HepG2 (cell line): ENCODE measurements around the gene LRTM2. TPM values are rescaled to one million over a fixed set of nuclear protein-coding genes. Genes with fewer than 3 reads are reported as not detected.

Experiments used
- ATAC-seq: fragments of 200-7000 bp; cut with Tn5 transposase; 3 replicates; pipeline ENCODE4 v1.9.1; 2020; ENCODE audit warnings: mild to moderate bottlenecking, moderate library complexity
- BruUV-seq: library from RNA; stranded (reverse); fragments of 400-500 nt; replicated peaks from 2 replicates; lab custom pipeline; 2021; lab: Mats Ljungman, UMichigan
- CTCF ChIA-PET: fragments of 300-600 bp; formaldehyde crosslinking; extraction: SDS; loops from one replicate; lab custom pipeline; 2021; ENCODE audit warnings: low total read pairs, inconsistent platforms, low intra/inter-chr PET ratio; lab: Yijun Ruan, JAX
- POLR2A ChIA-PET: fragments of 350-600 bp; sonication (Branson Sonifier 250); formaldehyde crosslinking; loops from one replicate; lab custom pipeline; 2020; ENCODE audit warnings: antibody characterized with exemption, inconsistent platforms; lab: Yijun Ruan, JAX
- DNase-seq: peaks from one replicate; pipeline ENCODE4 v3.0.0-alpha.2; 2015; ENCODE audit warnings: low spot score
- FAIRE-seq: peaks from 3 replicates; lab custom pipeline; 2011; peaks lifted over from hg19 to GRCh38; lab: Jason Lieb, UNC
- H2AFZ ChIP-seq: one replicate; pipeline ENCODE4 v1.6.1; 2011; ENCODE audit warnings: low read length, inconsistent platforms
- H3K27ac ChIP-seq: fragments of 300-600 bp; 3 replicates; pipeline ENCODE4 v1.8.0; 2011; ENCODE audit warnings: mixed run types, mild to moderate bottlenecking, mixed read lengths, low read length, inconsistent platforms; ENCODE audit not compliant: insufficient read depth; ENCODE audit errors: extremely low read length
- H3K27me3 ChIP-seq, 2 experiments: fragments of 200-600 bp in 1 of 2; 2 replicates in 1 of 2; 3 replicates in 1 of 2; pipeline versions ENCODE4 v1.6.0 to v1.8.0; 2011; ENCODE audit warnings: low read length in 2 of 2, mild to moderate bottlenecking in 2 of 2, moderate library complexity in 2 of 2, inconsistent platforms in 1 of 2; ENCODE audit not compliant: insufficient read depth in 2 of 2, control insufficient read depth in 1 of 2
- H3K36me3 ChIP-seq, 2 experiments: fragments of 200-600 bp in 1 of 2; replicated peaks in 1 of 2; 2 replicates in 1 of 2; 3 replicates in 1 of 2; pipeline versions ENCODE4 v1.5.1 to v1.8.0; 2011; ENCODE audit warnings: low read length in 2 of 2, inconsistent platforms in 1 of 2; ENCODE audit not compliant: insufficient read depth in 2 of 2, control insufficient read depth in 1 of 2
- H3K4me1 ChIP-seq: 2 replicates; pipeline ENCODE4 v1.5.1; 2012; ENCODE audit warnings: low read length, inconsistent platforms; ENCODE audit not compliant: insufficient read depth
- H3K4me2 ChIP-seq: 2 replicates; pipeline ENCODE4 v1.6.0; 2011; ENCODE audit warnings: low read depth, low read length, inconsistent platforms
- H3K4me3 ChIP-seq, 3 experiments: fragments of 200-600 bp in 1 of 3; sonication (generic), shearing (Covaris generic) in 1 of 3; replicated peaks in 1 of 3; 2 replicates each; pipeline ENCODE4 v1.5.1; 2011 to 2016; ENCODE audit warnings: low read length in 3 of 3, inconsistent platforms in 2 of 3, low read depth in 2 of 3, mild to moderate bottlenecking in 2 of 3, control low read depth in 1 of 3, mixed read lengths in 1 of 3; ENCODE audit not compliant: insufficient read depth in 1 of 3
- H3K79me2 ChIP-seq: one replicate; pipeline ENCODE4 v1.6.1; 2011; ENCODE audit warnings: low read length, inconsistent platforms; ENCODE audit not compliant: insufficient read depth
- H3K9ac ChIP-seq: 2 replicates; pipeline ENCODE4 v1.6.0; 2011; ENCODE audit warnings: mild to moderate bottlenecking, low read depth, low read length, inconsistent platforms; ENCODE audit not compliant: insufficient read depth
- H3K9me3 ChIP-seq: 2 replicates; pipeline ENCODE4 v1.5.1; 2012; ENCODE audit warnings: mild to moderate bottlenecking, low read length
- H4K20me1 ChIP-seq: 2 replicates; pipeline ENCODE4 v1.6.0; 2011; ENCODE audit warnings: inconsistent platforms, mild to moderate bottlenecking, low read length, moderate library complexity; ENCODE audit not compliant: insufficient read depth
- ATF1 ChIP-seq: IDR thresholded peaks from 2 replicates; pipeline ENCODE4 v1.6.1; 2016; ENCODE audit warnings: mild to moderate bottlenecking, control low read depth
- HNRNPLL ChIP-seq: fragments of 200-400 bp; formaldehyde crosslinking; IDR thresholded peaks from 2 replicates; pipeline ENCODE4 v1.6.1; 2017; ENCODE audit warnings: mild to moderate bottlenecking, low read depth, low read length; ENCODE audit not compliant: poor library complexity, severe bottlenecking
- KAT7 ChIP-seq: IDR thresholded peaks from 2 replicates; pipeline ENCODE4 v1.6.1; 2018; ENCODE audit warnings: borderline replicate concordance, missing compliant biosample characterization
- KDM5A ChIP-seq: fragments of 200-600 bp; sonication (generic); IDR thresholded peaks from 2 replicates; pipeline ENCODE4 v1.7.0; 2018; ENCODE audit warnings: antibody characterized with exemption, mild to moderate bottlenecking, low read length, borderline replicate concordance
- NCOR1 ChIP-seq: fragments of 200-600 bp; sonication (generic); IDR thresholded peaks from 2 replicates; pipeline ENCODE4 v1.7.0; 2017; ENCODE audit warnings: antibody characterized with exemption, low read length, borderline replicate concordance
- PHB2 ChIP-seq: fragments of 450-650 bp; IDR thresholded peaks from 2 replicates; pipeline ENCODE4 v1.6.1; 2018; ENCODE audit not compliant: partially characterized antibody
- REST ChIP-seq, 2 experiments: IDR thresholded peaks; 2 replicates each; pipeline ENCODE4 v1.6.1; 2011 to 2012; ENCODE audit warnings: low read length in 2 of 2, borderline replicate concordance in 1 of 2, low read depth in 1 of 2, mild to moderate bottlenecking in 1 of 2, moderate library complexity in 1 of 2
- RNF2 ChIP-seq: fragments of 450-650 bp; conservative IDR thresholded peaks from 2 replicates; pipeline ENCODE4 v1.6.1; 2016; ENCODE audit warnings: low read depth
- SIN3A ChIP-seq: IDR thresholded peaks from 2 replicates; pipeline ENCODE4 v1.6.1; 2011; ENCODE audit warnings: low read depth, mild to moderate bottlenecking, control low read depth, low read length, borderline replicate concordance
- ZBTB2 ChIP-seq: sonication (generic); formaldehyde crosslinking; IDR thresholded peaks from 2 replicates; pipeline ENCODE4 v1.8.0; 2022; ENCODE audit warnings: low read depth, missing genetic modification reagents
- ZFP36L1 ChIP-seq: sonication (generic); formaldehyde crosslinking; IDR thresholded peaks from 2 replicates; pipeline ENCODE4 v1.8.0; 2022; ENCODE audit warnings: mild to moderate bottlenecking, missing genetic modification reagents, moderate library complexity
- ZNF235 ChIP-seq: sonication (generic); formaldehyde crosslinking; IDR thresholded peaks from 2 replicates; pipeline ENCODE4 v1.8.1; 2023; ENCODE audit warnings: mild to moderate bottlenecking, missing genetic modification reagents, borderline replicate concordance
- ZNF292 ChIP-seq: sonication (generic); formaldehyde crosslinking; IDR thresholded peaks from 2 replicates; pipeline ENCODE4 v1.8.1; 2022; ENCODE audit warnings: mild to moderate bottlenecking, low read depth, missing genetic modification reagents, borderline replicate concordance
- WGBS: methylation state at CpG from one replicate; pipeline ENCODE4 v1.1.6; 2017; ENCODE audit warnings: low lambda C conversion rate; 5-methylcytosine and 5-hydroxymethylcytosine counted together
- in situ Hi-C: cut with HindIII; loops from 2 replicates; pipeline ENCODE4 v1.10.0; 2017; ENCODE audit warnings: low pct_unique_long_range_greater_than_20kb; ENCODE audit not compliant: extremely low pct_ligation_motif_present
- intact Hi-C: fragments of 100-400 bp; cut with micrococcal nuclease; formaldehyde crosslinking; loops from one replicate; pipeline ENCODE4 v1.10.0; 2022; ENCODE audit not compliant: unreplicated experiment
- polyA plus RNA-seq, 8 experiments: library from polyadenylated mRNA; depleted of rRNA in 3 of 8; stranded (reverse) in 7 of 8; unstranded in 1 of 8; fragments of >200 nt; fragmentation: Illumina TruSeq in 4 of 8; extraction: Trizol in 4 of 8; gene quantifications; 2 replicates each; pipeline versions ENCODE4 v1.2.1 to v1.2.3, GENCODE V29; 2011 to 2016; ENCODE audit warnings: low read depth in 4 of 8, missing spikeins in 1 of 8, mixed read lengths in 1 of 8; ENCODE audit not compliant: insufficient read depth in 1 of 8
- total RNA-seq, 5 experiments: library from RNA; depleted of rRNA; stranded (reverse); fragments of >200 nt; fragmentation: Illumina TruSeq; extraction: Trizol; gene quantifications; 2 replicates each; pipeline ENCODE4 v1.2.3, GENCODE V29; 2016; ENCODE audit warnings: low read depth in 1 of 5
- TF ChIP-seq, protein P1 (sequence below): sonication (generic); formaldehyde crosslinking; IDR thresholded peaks from 2 replicates; pipeline ENCODE4 v1.4.0; 2020; ENCODE audit warnings: mild to moderate bottlenecking, missing genetic modification reagents
- TF ChIP-seq, protein P2 (sequence below): sonication (generic); formaldehyde crosslinking; conservative IDR thresholded peaks from 2 replicates; pipeline ENCODE4 v1.5.0; 2020; ENCODE audit warnings: missing genetic modification reagents

LRTM2 gene
- total and polyA plus RNA-seq, 2 of the 13 experiments (the other 11 are each of a cell fraction or from before 2014, with no cell fraction given): 0.09 TPM; not detected in 1

DNA sequence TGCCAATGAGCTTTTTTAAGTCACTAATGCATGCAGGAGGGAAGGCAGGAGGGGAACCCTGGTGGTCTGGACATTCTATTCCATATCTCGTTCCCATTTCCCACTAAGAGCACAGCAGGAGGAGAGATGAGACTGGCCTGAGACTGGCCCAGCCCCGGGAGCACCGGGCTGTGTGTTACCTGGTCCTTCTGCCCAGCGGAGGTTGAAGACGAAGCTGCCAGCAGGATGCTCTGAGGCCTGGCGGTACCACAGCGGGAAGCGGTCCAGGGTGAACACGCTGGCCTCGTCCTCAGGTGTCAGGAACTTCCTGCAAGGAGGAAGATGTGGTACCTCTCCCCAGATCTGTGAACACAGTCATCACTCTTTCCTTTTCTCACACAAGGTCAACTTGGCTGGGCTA is 23.9 kb downstream of the LRTM2 start (continued):
- TF ChIP-seq HNRNPLL (no peak), RNF2 (no peak), ATF1 (CRISPR knock-in tag) (no peak), PHB2 (no peak)
- TF ChIP-seq, protein P1, sequence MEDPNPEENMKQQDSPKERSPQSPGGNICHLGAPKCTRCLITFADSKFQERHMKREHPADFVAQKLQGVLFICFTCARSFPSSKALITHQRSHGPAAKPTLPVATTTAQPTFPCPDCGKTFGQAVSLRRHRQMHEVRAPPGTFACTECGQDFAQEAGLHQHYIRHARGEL (CRISPR knock-in tag): no peak
- TF ChIP-seq, all 625 proteins: peak for 0

- in situ Hi-C loops: no loop called here
- CTCF ChIA-PET: no interaction called here
- TF ChIP-seq KDM5A (no peak), ZNF235 (no peak), ZBTB2 (CRISPR knock-in tag) (no peak), SIN3A (no peak), NCOR1 (no peak), ZFP36L1 (no peak), ZNF292 (no peak), REST (IDR thresholded peaks at IDR 0.05; ENCODE audit: borderline replicate concordance in 1 of 2, low read depth in 1 of 2, low read length in 2 of 2) (no peak), KAT7 (CRISPR knock-in tag) (no peak)
- TF ChIP-seq, protein P2, sequence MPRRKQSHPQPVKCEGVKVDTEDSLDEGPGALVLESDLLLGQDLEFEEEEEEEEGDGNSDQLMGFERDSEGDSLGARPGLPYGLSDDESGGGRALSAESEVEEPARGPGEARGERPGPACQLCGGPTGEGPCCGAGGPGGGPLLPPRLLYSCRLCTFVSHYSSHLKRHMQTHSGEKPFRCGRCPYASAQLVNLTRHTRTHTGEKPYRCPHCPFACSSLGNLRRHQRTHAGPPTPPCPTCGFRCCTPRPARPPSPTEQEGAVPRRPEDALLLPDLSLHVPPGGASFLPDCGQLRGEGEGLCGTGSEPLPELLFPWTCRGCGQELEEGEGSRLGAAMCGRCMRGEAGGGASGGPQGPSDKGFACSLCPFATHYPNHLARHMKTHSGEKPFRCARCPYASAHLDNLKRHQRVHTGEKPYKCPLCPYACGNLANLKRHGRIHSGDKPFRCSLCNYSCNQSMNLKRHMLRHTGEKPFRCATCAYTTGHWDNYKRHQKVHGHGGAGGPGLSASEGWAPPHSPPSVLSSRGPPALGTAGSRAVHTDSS: no peak
These were observed 24.5 kb downstream of the LRTM2 start for GRCh38 chr12:1844661-1845409.

More at GRCh38 chr12:1844661-1845409, 24.5 kb downstream of the LRTM2 start:
- H3K4me3 ChIP-seq: no peak overlapping the region
- BruUV-seq: no TSS peak
- no peaks in the 10 kb centered on the region for H3K36me3 ChIP-seq
- no peak overlapping the region for H3K9ac ChIP-seq
- H3K4me2 ChIP-seq: no peak overlapping the region
- POLR2A ChIA-PET: no interaction called here
- no peaks in the 10 kb centered on the region for H3K9me3 ChIP-seq
- H3K4me1 ChIP-seq: peaks cover 28% of the 10 kb centered on the region
- peaks cover 9 to 49% of the 10 kb centered on the region in 2 experiments for H3K27me3 ChIP-seq
- WGBS: 21% methylated on average over 10 of the region's 12 CpGs
- no peaks in the 10 kb centered on the region for H3K79me2 ChIP-seq
- H2AFZ ChIP-seq: no peak overlapping the region
- no peaks in the 10 kb centered on the region for H4K20me1 ChIP-seq
- no peak for DNase-seq
- no peak overlapping the region for H3K27ac ChIP-seq
- no peak for ATAC-seq
- FAIRE-seq: no peak
- intact Hi-C loops: no loop called here
